ENCODE data around the gene RAMP1. TPM values are rescaled to one million over a fixed set of nuclear protein-coding genes. Genes with fewer than 3 reads are reported as not detected.
"Not testable (repeated sequence)": the region's sequence is repeated elsewhere in the genome, so short reads cannot be mapped to it uniquely, and the experiment has no call there.

Gene RAMP1
- total RNA-seq, 4 donors from 2014 or later: 7.3 to 19.1 (median 12.4) TPM

DNA sequence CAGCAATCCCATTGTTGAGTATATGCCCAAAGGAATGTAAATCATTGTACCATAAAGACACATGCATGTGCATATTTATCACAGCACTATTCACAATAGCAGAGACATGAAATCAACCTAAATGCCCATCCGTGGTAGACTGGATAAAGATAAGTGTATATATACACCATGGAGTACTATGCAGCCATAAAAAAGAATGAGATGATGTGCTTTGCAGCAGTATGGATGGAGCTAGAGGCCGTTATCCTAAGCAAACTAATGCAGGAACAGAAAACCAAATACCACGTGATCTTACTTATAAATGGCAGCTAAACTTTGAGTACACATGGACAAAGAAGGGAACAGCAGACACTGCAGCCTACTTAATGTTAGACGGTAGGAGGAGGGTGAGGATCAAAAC lies 18.4 kb upstream of the RAMP1 start:
- 74 to 81% methylated on average over 4 of the region's 4 CpGs for WGBS, 2 donors
- intact Hi-C loops (cut with DNase I; ENCODE audit: low total_unique reads): no loop called here
- TF ChIP-seq, protein P1, sequence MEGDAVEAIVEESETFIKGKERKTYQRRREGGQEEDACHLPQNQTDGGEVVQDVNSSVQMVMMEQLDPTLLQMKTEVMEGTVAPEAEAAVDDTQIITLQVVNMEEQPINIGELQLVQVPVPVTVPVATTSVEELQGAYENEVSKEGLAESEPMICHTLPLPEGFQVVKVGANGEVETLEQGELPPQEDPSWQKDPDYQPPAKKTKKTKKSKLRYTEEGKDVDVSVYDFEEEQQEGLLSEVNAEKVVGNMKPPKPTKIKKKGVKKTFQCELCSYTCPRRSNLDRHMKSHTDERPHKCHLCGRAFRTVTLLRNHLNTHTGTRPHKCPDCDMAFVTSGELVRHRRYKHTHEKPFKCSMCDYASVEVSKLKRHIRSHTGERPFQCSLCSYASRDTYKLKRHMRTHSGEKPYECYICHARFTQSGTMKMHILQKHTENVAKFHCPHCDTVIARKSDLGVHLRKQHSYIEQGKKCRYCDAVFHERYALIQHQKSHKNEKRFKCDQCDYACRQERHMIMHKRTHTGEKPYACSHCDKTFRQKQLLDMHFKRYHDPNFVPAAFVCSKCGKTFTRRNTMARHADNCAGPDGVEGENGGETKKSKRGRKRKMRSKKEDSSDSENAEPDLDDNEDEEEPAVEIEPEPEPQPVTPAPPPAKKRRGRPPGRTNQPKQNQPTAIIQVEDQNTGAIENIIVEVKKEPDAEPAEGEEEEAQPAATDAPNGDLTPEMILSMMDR (IDR thresholded peaks at IDR 0.05): no peak
- no peak for TF ChIP-seq POLR2A (IDR thresholded peaks at IDR 0.05)
- no peak overlapping the region for H3K4me3 ChIP-seq (ENCODE audit: low read depth, poor library complexity, severe bottlenecking)
- DNase-seq (ENCODE audit: low spot score in 2 of 2): no peak

DNA sequence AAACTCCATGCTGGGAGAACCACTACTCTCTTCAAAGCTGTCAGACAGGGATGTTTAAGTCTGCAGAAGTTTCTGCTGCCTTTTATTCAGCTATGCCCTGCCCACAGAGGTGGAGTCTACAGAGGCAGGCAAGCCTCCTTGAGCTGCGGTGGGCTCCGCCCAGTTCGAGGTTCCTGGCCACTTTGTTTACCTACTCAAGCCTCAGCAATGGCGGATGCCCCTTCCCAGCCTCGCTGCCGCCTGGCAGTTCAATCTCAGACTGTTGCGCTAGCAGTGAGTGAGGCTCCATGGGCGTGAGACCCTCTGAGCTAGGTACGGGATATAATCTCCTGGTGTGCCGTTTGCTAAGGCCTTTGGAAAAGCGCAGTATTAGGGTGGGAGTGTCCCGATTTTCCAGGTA lies 10.5 kb upstream of the RAMP1 start:
- intact Hi-C loops (cut with DNase I; ENCODE audit: low total_unique reads); H3K4me3 ChIP-seq (ENCODE audit: low read depth, poor library complexity, severe bottlenecking); DNase-seq (ENCODE audit: low spot score in 2 of 2): not testable (repeated sequence)
- 96% methylated on average over 12 of the region's 12 CpGs for WGBS, 2 donors

- 88 to 90% methylated on average over 3 of the region's 3 CpGs for WGBS, 2 donors
Measured at GRCh38 chr2:237854295-237854694, 5.1 kb upstream of the RAMP1 start.

GRCh38 chr2:237857791-237858190 lies 1.6 kb upstream of the RAMP1 start:
- no peak for DNase-seq (ENCODE audit: low spot score in 2 of 2)
- TF ChIP-seq POLR2A (IDR thresholded peaks at IDR 0.05): no peak
- TF ChIP-seq, protein P1 (IDR thresholded peaks at IDR 0.05): no peak
- H3K4me3 ChIP-seq (ENCODE audit: low read depth, poor library complexity, severe bottlenecking): no peak overlapping the region
- intact Hi-C loops (cut with DNase I; ENCODE audit: low total_unique reads): no loop called here
- WGBS, 2 donors: 78 to 83% methylated on average over 8 of the region's 8 CpGs

More at GRCh38 chr2:237854295-237854694, 5.1 kb upstream of the RAMP1 start:
- TF ChIP-seq, protein P1 (IDR thresholded peaks at IDR 0.05): no peak
- no peak for TF ChIP-seq POLR2A (IDR thresholded peaks at IDR 0.05)
- H3K4me3 ChIP-seq (ENCODE audit: low read depth, poor library complexity, severe bottlenecking): no peak overlapping the region
- intact Hi-C loops (cut with DNase I; ENCODE audit: low total_unique reads): no loop called here
- DNase-seq (ENCODE audit: low spot score in 2 of 2): no peak

GRCh38 chr2:237858294-237859081 lies 935 bp upstream of the RAMP1 start:
- no peak overlapping the region for H3K4me3 ChIP-seq (ENCODE audit: low read depth, poor library complexity, severe bottlenecking)

GRCh38 chr2:237859082-237859433 lies 365 bp upstream of the RAMP1 start:
- H3K4me3 ChIP-seq (ENCODE audit: low read depth, poor library complexity, severe bottlenecking): no peak overlapping the region
- TF ChIP-seq, protein P1 (IDR thresholded peaks at IDR 0.05): no peak
- no peak for TF ChIP-seq POLR2A (IDR thresholded peaks at IDR 0.05)
- WGBS, 2 donors: 40 to 42% methylated on average over 14 of the region's 15 CpGs
- DNase-seq (ENCODE audit: low spot score in 2 of 2): no peak
- intact Hi-C loops (cut with DNase I; ENCODE audit: low total_unique reads): no loop called here

More at GRCh38 chr2:237858294-237859081, 935 bp upstream of the RAMP1 start:
- TF ChIP-seq, protein P1 (IDR thresholded peaks at IDR 0.05): peak in 1 of 3 donors; percentile 27
- TF ChIP-seq POLR2A (IDR thresholded peaks at IDR 0.05): no peak
- DNase-seq (ENCODE audit: low spot score in 2 of 2): peak; percentile 56 to 89
- intact Hi-C loops (cut with DNase I; ENCODE audit: low total_unique reads): no loop called here
- 43 to 45% methylated on average over 14 of the region's 14 CpGs for WGBS, 2 donors
